Epidermal melanocyte (primary cell): Measurements from ENCODE around the gene IMPDH1.
A peak's percentile ranks its signal among the peaks of the same experiment; 100 is the strongest.
"Not testable (repeated sequence)": the region's sequence is repeated elsewhere in the genome, so short reads cannot be mapped to it uniquely, and the experiment has no call there.

Experiments
- DNase-seq: peaks from one replicate; pipeline ENCODE4 v3.0.0; 2011; ENCODE audit warnings: low spot score; ENCODE audit not compliant: insufficient read length

IMPDH1 gene

GRCh38 chr7:128409596-128410450 lies at the start of gene IMPDH1:
IMPDH1 (minus strand) TSS chr7:128409982; CDS start chr7:128409901, 81 bp downstream.
- peak; percentile 95 for DNase-seq

GRCh38 chr7:128459394-128459878 lies 49.7 kb upstream of the IMPDH1 start:
- peak; percentile 58 for DNase-seq

- DNase-seq: no peak
These were observed 49.2 kb upstream of the IMPDH1 start for GRCh38 chr7:128458956-128459355.

GRCh38 chr7:128457385-128457784 lies 47.6 kb upstream of the IMPDH1 start:
- not testable (repeated sequence) for DNase-seq

GRCh38 chr7:128456255-128456725 lies 46.5 kb upstream of the IMPDH1 start:
- DNase-seq: no peak

- peak; percentile 92 for DNase-seq
These were observed 45.9 kb upstream of the IMPDH1 start, which contains the start of gene HILPDA for GRCh38 chr7:128455543-128456254. HILPDA (plus strand) TSS chr7:128455878; CDS start chr7:128457269, 1,391 bp downstream.

- no peak for DNase-seq
These were observed 45.2 kb upstream of the IMPDH1 start for GRCh38 chr7:128454808-128455542.

- DNase-seq: no peak
These were observed 44.3 kb upstream of the IMPDH1 start for GRCh38 chr7:128453836-128454804.

- no peak for DNase-seq
These were observed 42.8 kb upstream of the IMPDH1 start for GRCh38 chr7:128452552-128452951.

GRCh38 chr7:128450913-128451312 lies 41.1 kb upstream of the IMPDH1 start:
- DNase-seq: no peak

GRCh38 chr7:128450409-128450808 lies 40.6 kb upstream of the IMPDH1 start:
- no peak for DNase-seq

GRCh38 chr7:128448751-128449302 lies 39.0 kb upstream of the IMPDH1 start:
- DNase-seq: no peak

GRCh38 chr7:128447941-128448564 lies 38.3 kb upstream of the IMPDH1 start:
- no peak for DNase-seq

GRCh38 chr7:128446306-128446705 lies 36.5 kb upstream of the IMPDH1 start:
- DNase-seq: no peak

- no peak for DNase-seq
These were observed 34.2 kb upstream of the IMPDH1 start for GRCh38 chr7:128443831-128444600.

GRCh38 chr7:128442356-128442755 lies 32.6 kb upstream of the IMPDH1 start:
- DNase-seq: no peak

- DNase-seq: no peak
These were observed 27.9 kb upstream of the IMPDH1 start for GRCh38 chr7:128437426-128438332.

GRCh38 chr7:128435327-128435686 lies 25.5 kb upstream of the IMPDH1 start:
- DNase-seq: no peak
